ENCODE measurements around the gene LBP. TPM values are rescaled to one million over a fixed set of nuclear protein-coding genes. Genes with fewer than 3 reads are reported as not detected.

LBP gene
- total and polyA plus RNA-seq, 2 of the 13 experiments (the other 11 are each of a cell fraction or from before 2014, with no cell fraction given): 0.07 to 0.20 TPM

- BruUV-seq (replicated peaks): no TSS peak
- H3K4me1 ChIP-seq (ENCODE audit: insufficient read depth, low read length): peaks cover 35% of the 10 kb centered on the region
These were observed 4.1 kb upstream of the LBP start for GRCh38 chr20:38342216-38342615.

More at GRCh38 chr20:38342216-38342615, 4.1 kb upstream of the LBP start:
- 44% methylated on average over 7 of the region's 7 CpGs for WGBS (ENCODE audit: low lambda C conversion rate)
- DNase-seq (ENCODE audit: low spot score) (no peak), ATAC-seq (no peak), FAIRE-seq (no peak)
- Histone ChIP-seq H3K9me3 (ENCODE audit: low read length) (peaks cover 16% of the 10 kb centered on the region), H3K27me3 (ENCODE audit: control insufficient read depth in 1 of 2, insufficient read depth in 2 of 2, low read length in 2 of 2) (peaks cover 0 to 1% of the 10 kb centered on the region in 2 experiments; a peak in 1 of 5 replicates), H4K20me1 (ENCODE audit: insufficient read depth, low read length) (no peaks in the 10 kb centered on the region), H3K4me2 (ENCODE audit: low read depth, low read length) (no peak overlapping the region), H2AFZ (ENCODE audit: low read length) (peak overlapping the region; percentile 91), H3K79me2 (ENCODE audit: insufficient read depth, low read length) (no peaks in the 10 kb centered on the region), H3K27ac (ENCODE audit: extremely low read length, insufficient read depth, low read length) (no peak overlapping the region), H3K36me3 (replicated peaks in 1 of 2; ENCODE audit: control insufficient read depth in 1 of 2, insufficient read depth in 2 of 2, low read length in 2 of 2) (no peaks in the 10 kb centered on the region), H3K4me3 (replicated peaks in 1 of 3; ENCODE audit: insufficient read depth in 1 of 3, low read depth in 2 of 3, low read length in 3 of 3) (no peak overlapping the region), H3K9ac (ENCODE audit: insufficient read depth, low read depth, low read length) (no peak overlapping the region)
- ChIA-PET CTCF (ENCODE audit: low intra/inter-chr PET ratio, low total read pairs) (no interaction called here), POLR2A (no interaction called here)
- intact Hi-C loops (cut with micrococcal nuclease; ENCODE audit: unreplicated experiment): no loop called here
- in situ Hi-C loops (cut with HindIII; ENCODE audit: extremely low pct_ligation_motif_present, low pct_unique_long_range_greater_than_20kb): no loop called here
- TF ChIP-seq ZNF546 (CRISPR knock-in tag; conservative IDR thresholded peaks at IDR 0.05) (peak; percentile 5; the same call in 1 of the 2 replicates), GABPB1 (CRISPR knock-in tag; IDR thresholded peaks at IDR 0.05) (no peak), AFF4 (CRISPR knock-in tag; IDR thresholded peaks at IDR 0.05) (no peak), TEAD3 (CRISPR knock-in tag; optimal IDR thresholded peaks at IDR 0.05; ENCODE audit: borderline replicate concordance) (peak; percentile 13), CBFB (CRISPR knock-in tag; IDR thresholded peaks at IDR 0.05) (no peak), BHLHE40 (IDR thresholded peaks at IDR 0.05; ENCODE audit: low read length) (no peak)
